AG08395 (cell line): Measurements from ENCODE around the gene DNAJB6.

Source experiments
- DNase-seq: peaks from one replicate; pipeline ENCODE4 v3.0.0; 2012; ENCODE audit warnings: mixed read lengths, low spot score

The DNAJB6 gene

GRCh38 chr7:157429001-157429679, 92.3 kb downstream of the DNAJB6 start:
- no peak for DNase-seq

GRCh38 chr7:157429680-157430224, 92.9 kb downstream of the DNAJB6 start:
- no peak for DNase-seq

- no peak for DNase-seq
Observed at GRCh38 chr7:157430721-157431120, 93.9 kb downstream of the DNAJB6 start.

- DNase-seq = no peak
Observed at GRCh38 chr7:157431173-157431950, 94.6 kb downstream of the DNAJB6 start.

GRCh38 chr7:157431951-157432540, 95.2 kb downstream of the DNAJB6 start:
- DNase-seq = no peak

GRCh38 chr7:157432541-157432956, 95.7 kb downstream of the DNAJB6 start:
- DNase-seq = peak; percentile 82

- peak; percentile 58 for DNase-seq
Observed at GRCh38 chr7:157432957-157433576, 96.3 kb downstream of the DNAJB6 start.

GRCh38 chr7:157433628-157434027, 96.8 kb downstream of the DNAJB6 start:
- DNase-seq = no peak

GRCh38 chr7:157434231-157434630, 97.4 kb downstream of the DNAJB6 start:
- DNase-seq = no peak

- DNase-seq = no peak
Observed at GRCh38 chr7:157434701-157435100, 97.9 kb downstream of the DNAJB6 start.

GRCh38 chr7:157436076-157436475, 99.3 kb downstream of the DNAJB6 start:
- DNase-seq = no peak

- peak; percentile 30 for DNase-seq
Observed at GRCh38 chr7:157436763-157437480, 100.1 kb downstream of the DNAJB6 start.

GRCh38 chr7:157437519-157438061, 100.8 kb downstream of the DNAJB6 start:
- no peak for DNase-seq

GRCh38 chr7:157438121-157439025, 101.6 kb downstream of the DNAJB6 start:
- DNase-seq = no peak

GRCh38 chr7:157439149-157439548, 102.3 kb downstream of the DNAJB6 start:
- DNase-seq = no peak

GRCh38 chr7:157439761-157440160, 103.0 kb downstream of the DNAJB6 start:
- no peak for DNase-seq

GRCh38 chr7:157440346-157441022, 103.7 kb downstream of the DNAJB6 start:
- no peak for DNase-seq

- DNase-seq = no peak
Observed at GRCh38 chr7:157441023-157441399, 104.2 kb downstream of the DNAJB6 start.

GRCh38 chr7:157442456-157442855, 105.7 kb downstream of the DNAJB6 start:
- DNase-seq = no peak
